ENCODE measurements around the gene RIPPLY3.

DNA sequence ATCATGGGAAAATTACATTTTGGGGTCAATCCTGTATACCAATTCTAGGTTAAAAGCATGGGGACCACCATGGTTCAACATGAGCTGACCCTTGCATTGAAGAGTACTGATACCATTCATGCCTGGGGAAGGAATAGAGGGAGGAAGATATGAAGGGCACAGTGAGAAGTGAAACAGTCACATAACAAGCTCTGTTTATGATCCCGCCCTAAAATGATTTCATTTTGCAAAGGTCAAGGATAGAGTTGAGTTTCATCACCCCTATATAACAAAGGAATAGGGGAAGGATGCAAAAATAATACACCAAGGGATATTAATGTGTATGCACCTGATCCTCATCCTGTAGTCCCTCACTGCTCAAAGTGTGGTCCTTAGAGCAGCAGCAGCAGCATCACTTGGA lies 37.5 kb upstream of the RIPPLY3 start:
- no peak for TF ChIP-seq EP300 (IDR thresholded peaks at IDR 0.05; ENCODE audit: borderline replicate concordance)
- TF ChIP-seq FOXM1 (IDR thresholded peaks at IDR 0.05; ENCODE audit: borderline replicate concordance, low read depth), result no peak
- TF ChIP-seq NFIC (IDR thresholded peaks at IDR 0.05), result no peak
- TF ChIP-seq CREB1 (IDR thresholded peaks at IDR 0.05; ENCODE audit: low read depth), result no peak
- no peak for TF ChIP-seq TAF1 (IDR thresholded peaks at IDR 0.05; ENCODE audit: low read depth)
- no peak for TF ChIP-seq CEBPB (IDR thresholded peaks at IDR 0.05)
- TF ChIP-seq REST (IDR thresholded peaks at IDR 0.05; ENCODE audit: low read depth), result no peak
